IMR-90 (cell line): ENCODE measurements around the gene CFAP97D2. TPM values are rescaled to one million over a fixed set of nuclear protein-coding genes. Genes with fewer than 3 reads are reported as not detected.
A peak's percentile ranks its signal among the peaks of the same experiment; 100 is the strongest.
"Not testable (repeated sequence)": the region's sequence is repeated elsewhere in the genome, so short reads cannot be mapped to it uniquely, and the experiment has no call there.

Experiments used
- ATAC-seq: fragments of 200-7000 bp; cut with Tn5 transposase; 2 replicates; pipeline ENCODE4 v1.9.1; 2020; ENCODE audit warnings: low read depth, mild to moderate bottlenecking, moderate library complexity
- BruUV-seq: library from RNA; stranded (reverse); fragments of 400-500 nt; replicated peaks from 2 replicates; lab custom pipeline; 2021; lab: Mats Ljungman, UMichigan
- CTCF ChIA-PET: fragments of 300-600 bp; formaldehyde crosslinking; extraction: SDS; loops from one replicate; lab custom pipeline; 2021; ENCODE audit warnings: antibody characterized with exemption; lab: Yijun Ruan, JAX
- POLR2A ChIA-PET: fragments of 300-600 bp; sonication (Branson Sonifier 250); formaldehyde crosslinking; loops from one replicate; lab custom pipeline; 2022; ENCODE audit warnings: antibody characterized with exemption; ENCODE audit not compliant: unreplicated experiment; lab: Charles Lee
- DNase-seq: peaks from one replicate; pipeline ENCODE4 v3.0.0; 2013
- H2AFZ ChIP-seq: replicated peaks from 2 replicates; pipeline ENCODE3; 2013; ENCODE audit warnings: low read length, mild to moderate bottlenecking; ENCODE audit not compliant: poor library complexity
- H2AK5ac ChIP-seq: 2 replicates; pipeline ENCODE4 v1.6.1; 2013; ENCODE audit warnings: low read depth, low read length, inconsistent platforms
- H2AK9ac ChIP-seq: replicated peaks from 2 replicates; pipeline ENCODE3; 2013; ENCODE audit warnings: mild to moderate bottlenecking, low read depth, low read length, moderate library complexity; ENCODE audit not compliant: poor library complexity
- H2BK120ac ChIP-seq: 2 replicates; pipeline ENCODE4 v1.6.1; 2013; ENCODE audit warnings: low read depth, low read length, inconsistent platforms
- H2BK15ac ChIP-seq: 3 replicates; pipeline ENCODE4 v1.6.1; 2013; ENCODE audit warnings: low read depth, low read length, inconsistent platforms
- H2BK20ac ChIP-seq: 2 replicates; pipeline ENCODE4 v1.6.1; 2013; ENCODE audit warnings: low read depth, mild to moderate bottlenecking, inconsistent platforms, low read length, moderate library complexity
- H2BK5ac ChIP-seq: 2 replicates; pipeline ENCODE4 v1.6.1; 2013; ENCODE audit warnings: mild to moderate bottlenecking, low read depth, low read length, inconsistent platforms; ENCODE audit not compliant: poor library complexity, severe bottlenecking
- H3K14ac ChIP-seq: replicated peaks from 2 replicates; pipeline ENCODE4 v1.6.1; 2013; ENCODE audit warnings: low read depth, low read length, inconsistent platforms
- H3K18ac ChIP-seq: 2 replicates; pipeline ENCODE4 v1.6.1; 2013; ENCODE audit warnings: low read depth, low read length, control low read depth
- H3K23ac ChIP-seq: 2 replicates; pipeline ENCODE4 v1.6.1; 2013; ENCODE audit warnings: low read depth, low read length, inconsistent platforms
- H3K27ac ChIP-seq: 2 replicates; pipeline ENCODE4 v1.5.1; 2013; ENCODE audit warnings: mild to moderate bottlenecking, control low read depth, low read length; ENCODE audit not compliant: insufficient read depth
- H3K27me3 ChIP-seq: 2 replicates; pipeline ENCODE4 v1.6.1; 2013; ENCODE audit warnings: low read length; ENCODE audit not compliant: control insufficient read depth, insufficient read depth
- H3K36me3 ChIP-seq: 2 replicates; pipeline ENCODE4 v1.6.1; 2013; ENCODE audit warnings: low read length, mixed read lengths; ENCODE audit not compliant: control insufficient read depth, insufficient read depth
- H3K4ac ChIP-seq: 2 replicates; pipeline ENCODE4 v1.6.1; 2013; ENCODE audit warnings: low read depth, low read length, inconsistent platforms
- H3K4me1 ChIP-seq: 2 replicates; pipeline ENCODE4 v1.6.1; 2013; ENCODE audit warnings: low read length, mixed read lengths; ENCODE audit not compliant: control insufficient read depth, insufficient read depth
- H3K4me2 ChIP-seq: 2 replicates; pipeline ENCODE4 v1.6.1; 2013; ENCODE audit warnings: low read depth, mild to moderate bottlenecking, control low read depth, low read length, moderate library complexity
- H3K4me3 ChIP-seq: 2 replicates; pipeline ENCODE4 v1.5.1; 2013; ENCODE audit warnings: low read depth, mild to moderate bottlenecking, control low read depth, low read length, moderate library complexity; ENCODE audit not compliant: insufficient read depth
- H3K56ac ChIP-seq: 2 replicates; pipeline ENCODE4 v1.6.1; 2013; ENCODE audit warnings: low read length, inconsistent platforms; ENCODE audit not compliant: insufficient read depth; ENCODE audit errors: extremely low read depth
- H3K79me1 ChIP-seq, 2 experiments: 2 replicates each; pipeline ENCODE4 v1.6.1; 2013; ENCODE audit warnings: low read length in 2 of 2, inconsistent platforms in 1 of 2, low read depth in 1 of 2
- H3K9ac ChIP-seq: 2 replicates; pipeline ENCODE4 v1.6.1; 2013; ENCODE audit warnings: low read depth, low read length, control low read depth
- H3K9me1 ChIP-seq: 2 replicates; pipeline ENCODE4 v1.6.1; 2013; ENCODE audit warnings: low read length, inconsistent platforms; ENCODE audit not compliant: insufficient read depth
- H3K9me3 ChIP-seq: 2 replicates; pipeline ENCODE4 v1.6.1; 2013; ENCODE audit warnings: low read length; ENCODE audit not compliant: control insufficient read depth, insufficient read depth
- H4K20me1 ChIP-seq: 2 replicates; pipeline ENCODE4 v1.6.1; 2013; ENCODE audit warnings: low read length, inconsistent platforms; ENCODE audit not compliant: insufficient read depth
- H4K5ac ChIP-seq: 2 replicates; pipeline ENCODE4 v1.6.1; 2013; ENCODE audit warnings: mild to moderate bottlenecking, low read depth, low read length, control low read depth
- H4K8ac ChIP-seq, 2 experiments: 2 replicates each; pipeline ENCODE4 v1.6.1; 2013; ENCODE audit warnings: low read depth in 2 of 2, low read length in 2 of 2, control low read depth in 1 of 2, inconsistent platforms in 1 of 2
- H4K91ac ChIP-seq: 2 replicates; pipeline ENCODE4 v1.6.1; 2013; ENCODE audit warnings: low read depth, low read length, inconsistent platforms; ENCODE audit not compliant: insufficient read depth
- NFE2L2 ChIP-seq: fragments of 150-350 bp; IDR thresholded peaks from 2 replicates; pipeline ENCODE4 v1.6.1; 2016; ENCODE audit warnings: low read depth, mild to moderate bottlenecking, low read length
- POLR2A ChIP-seq: IDR thresholded peaks from 2 replicates; pipeline ENCODE4 v1.6.1; 2012; ENCODE audit warnings: mild to moderate bottlenecking, low read depth, low read length
- WGBS, 2 experiments: methylation state at CpG; one replicate each; pipeline versions ENCODE4 v1.1.5 to v1.1.7; 2013; ENCODE audit warnings: missing lambda C conversion rate in 2 of 2; ENCODE audit not compliant: insufficient read length in 1 of 2; ENCODE audit errors: extremely low coverage in 2 of 2; 5-methylcytosine and 5-hydroxymethylcytosine counted together
- dilution Hi-C: fragments of 300-500 bp; cut with HindIII; formaldehyde crosslinking; loops from one replicate; pipeline ENCODE4 v1.14.3; 2018; ENCODE audit warnings: low sequenced_read_pairs; ENCODE audit not compliant: unreplicated experiment
- in situ Hi-C: fragments of 300-500 bp; cut with MboI; formaldehyde crosslinking; loops from 3 replicates; pipeline ENCODE4 v1.14.3; 2019; ENCODE audit warnings: low sequenced_read_pairs, inconsistent platforms, mixed read lengths
- intact Hi-C: fragments of 100-400 bp; cut with micrococcal nuclease; formaldehyde crosslinking; loops from 2 replicates; pipeline ENCODE4 v1.10.0; 2022
- polyA plus RNA-seq, 3 experiments: library from polyadenylated mRNA; depleted of rRNA; stranded (reverse); fragments of >200 nt; gene quantifications; 2 replicates each; pipeline ENCODE4 v1.2.3, GENCODE V29; 2012; ENCODE audit warnings: low replicate concordance in 1 of 3
- total RNA-seq: library from RNA; depleted of rRNA; stranded (reverse); fragments of >200 nt; gene quantifications from 2 replicates; pipeline ENCODE4 v1.2.3, GENCODE V29; 2012
- TF ChIP-seq, protein P1 (sequence below): conservative IDR thresholded peaks from 2 replicates; pipeline ENCODE4 v1.5.1; 2012; ENCODE audit warnings: mild to moderate bottlenecking, low read depth, low read length, improper control_type of control experiment

Gene CFAP97D2
- total and polyA plus RNA-seq, 2 of the 4 experiments (the other 2 are of a cell fraction): not detected

DNA sequence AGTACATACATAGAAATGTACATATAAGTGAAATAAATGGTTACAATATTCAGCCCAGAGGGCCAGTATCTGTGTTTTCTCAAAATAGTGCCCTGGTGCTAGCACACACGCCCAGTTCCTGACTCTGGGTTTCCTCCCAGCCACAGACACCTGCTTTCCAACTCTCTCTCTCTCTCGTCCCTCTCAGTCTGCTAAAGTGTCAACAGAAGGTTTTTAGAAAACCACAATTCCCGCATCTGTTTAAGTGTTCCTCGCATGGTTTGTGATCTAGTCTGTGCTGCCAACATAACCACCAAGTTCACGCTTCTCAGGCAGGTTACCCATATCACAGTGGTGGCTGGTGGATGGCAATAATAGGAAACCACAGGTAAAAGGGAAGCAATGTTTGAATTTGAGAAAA is 84.5 kb downstream of the CFAP97D2 start:
- Histone ChIP-seq H3K79me1 (peaks cover 34 to 54% of the 10 kb centered on the region in 2 experiments), H3K27ac (no peak overlapping the region), H2BK20ac (no peak overlapping the region), H2AK9ac (no peak overlapping the region), H2AK5ac (no peak overlapping the region), H3K9me1 (peaks cover 11% of the 10 kb centered on the region; the same call in 1 of the 2 replicates), H3K36me3 (peaks cover 51% of the 10 kb centered on the region), H2BK15ac (no peak overlapping the region; the same call in 2 of the 3 replicates), H3K4ac (0 out of 2 replicates have a peak overlapping the region, but pooled peaks have one; percentile 8), H3K4me3 (no peak overlapping the region), H4K5ac (no peak overlapping the region), H3K23ac (peak overlapping the region; percentile 11; the same call in 1 of the 2 replicates), H3K27me3 (no peaks in the 10 kb centered on the region), H2BK120ac (no peak overlapping the region), H4K8ac (no peak overlapping the region), H3K56ac (no peak overlapping the region), H3K9ac (no peak overlapping the region), H4K20me1 (0 out of 2 replicates have a peak, but pooled peaks cover 5% of the 10 kb centered on the region), H4K91ac (no peak overlapping the region), H3K14ac (no peak overlapping the region), H2AFZ (no peak overlapping the region), H3K4me1 (peaks cover 5% of the 10 kb centered on the region), H3K18ac (no peak overlapping the region), H2BK5ac (peak overlapping the region; percentile 16), H3K9me3 (no peaks in the 10 kb centered on the region), H3K4me2 (no peak overlapping the region)
- WGBS, 2 experiments: 40% methylated on average over 1 of the region's 5 CpGs; no CpG with 5 or more reads in 1 of the 2 experiments
- TF ChIP-seq, protein P1, sequence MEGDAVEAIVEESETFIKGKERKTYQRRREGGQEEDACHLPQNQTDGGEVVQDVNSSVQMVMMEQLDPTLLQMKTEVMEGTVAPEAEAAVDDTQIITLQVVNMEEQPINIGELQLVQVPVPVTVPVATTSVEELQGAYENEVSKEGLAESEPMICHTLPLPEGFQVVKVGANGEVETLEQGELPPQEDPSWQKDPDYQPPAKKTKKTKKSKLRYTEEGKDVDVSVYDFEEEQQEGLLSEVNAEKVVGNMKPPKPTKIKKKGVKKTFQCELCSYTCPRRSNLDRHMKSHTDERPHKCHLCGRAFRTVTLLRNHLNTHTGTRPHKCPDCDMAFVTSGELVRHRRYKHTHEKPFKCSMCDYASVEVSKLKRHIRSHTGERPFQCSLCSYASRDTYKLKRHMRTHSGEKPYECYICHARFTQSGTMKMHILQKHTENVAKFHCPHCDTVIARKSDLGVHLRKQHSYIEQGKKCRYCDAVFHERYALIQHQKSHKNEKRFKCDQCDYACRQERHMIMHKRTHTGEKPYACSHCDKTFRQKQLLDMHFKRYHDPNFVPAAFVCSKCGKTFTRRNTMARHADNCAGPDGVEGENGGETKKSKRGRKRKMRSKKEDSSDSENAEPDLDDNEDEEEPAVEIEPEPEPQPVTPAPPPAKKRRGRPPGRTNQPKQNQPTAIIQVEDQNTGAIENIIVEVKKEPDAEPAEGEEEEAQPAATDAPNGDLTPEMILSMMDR: no peak
- TF ChIP-seq POLR2A: no peak
- no peak for TF ChIP-seq NFE2L2
- DNase-seq (no peak), ATAC-seq (no peak)
- intact Hi-C loops (no loop called here), in situ Hi-C loops (no loop called here), dilution Hi-C loops (no loop called here)
- POLR2A ChIA-PET: no interaction called here
- CTCF ChIA-PET: no interaction called here
- BruUV-seq: no TSS peak

DNA sequence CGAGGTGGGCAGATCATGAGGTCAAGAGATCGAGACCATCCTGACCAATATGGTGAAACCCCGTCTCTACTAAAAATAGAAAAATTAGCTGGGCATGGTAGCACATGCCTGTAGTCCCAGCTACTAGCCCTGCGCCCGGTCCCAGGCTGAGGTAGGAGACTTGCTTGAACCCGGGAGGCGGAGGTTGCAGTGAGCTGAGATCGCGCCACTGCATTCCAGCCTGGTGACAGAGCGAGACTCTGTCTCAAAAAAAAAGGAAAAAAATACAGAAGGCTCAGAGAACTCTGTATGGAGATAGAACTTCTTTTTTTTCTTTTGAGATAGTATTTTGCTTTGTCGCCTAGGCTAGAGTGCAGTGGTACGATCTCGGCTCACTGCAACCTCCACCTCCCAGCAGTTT is 85.3 kb downstream of the CFAP97D2 start:
- H2BK20ac ChIP-seq, H2AK9ac ChIP-seq, H3K4ac ChIP-seq, ATAC-seq, H3K4me2 ChIP-seq, H2AK5ac ChIP-seq, H3K27me3 ChIP-seq, H4K5ac ChIP-seq, dilution Hi-C loops, H3K9ac ChIP-seq, H2BK120ac ChIP-seq, in situ Hi-C loops, H3K56ac ChIP-seq, H4K8ac ChIP-seq, H3K4me1 ChIP-seq, CTCF ChIA-PET, BruUV-seq, intact Hi-C loops, DNase-seq, POLR2A ChIA-PET, H3K4me3 ChIP-seq, H3K9me3 ChIP-seq, H3K27ac ChIP-seq, H2AFZ ChIP-seq, H3K14ac ChIP-seq, H4K20me1 ChIP-seq, H3K23ac ChIP-seq, H2BK15ac ChIP-seq, H3K18ac ChIP-seq, H4K91ac ChIP-seq: not testable (repeated sequence)
- peaks cover 11% of the 10 kb centered on the region; the same call in 1 of the 2 replicates for H3K9me1 ChIP-seq
- peaks cover 57% of the 10 kb centered on the region for H3K36me3 ChIP-seq
- peaks cover 41 to 59% of the 10 kb centered on the region in 2 experiments for H3K79me1 ChIP-seq
- 97% methylated on average over 7 of the region's 13 CpGs; no CpG with 5 or more reads in 1 of the 2 experiments for WGBS, 2 experiments
- peak overlapping the region; percentile 81 for H2BK5ac ChIP-seq
